Measurements from ENCODE around the gene DHX32.

DNA sequence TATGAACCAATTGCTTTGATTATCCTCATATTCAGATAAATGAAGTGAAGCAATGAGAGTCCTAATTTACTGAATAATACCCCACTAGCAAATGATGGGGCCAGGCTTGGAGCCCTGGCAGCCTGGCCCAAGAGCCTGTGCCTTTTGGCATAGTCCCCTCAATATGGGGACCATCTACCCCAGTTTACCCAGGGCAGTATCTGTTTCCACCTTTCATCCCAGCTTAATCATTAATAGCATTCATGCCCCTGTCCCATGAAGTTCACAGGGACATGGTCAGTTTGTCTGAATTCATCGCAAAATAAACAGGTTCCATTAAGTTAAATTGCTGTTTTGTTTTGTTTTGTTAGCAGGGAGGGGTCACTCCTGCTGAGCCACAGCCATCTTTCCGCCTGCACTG lies 32.2 kb downstream of the DHX32 start:
- TF ChIP-seq, protein P1, sequence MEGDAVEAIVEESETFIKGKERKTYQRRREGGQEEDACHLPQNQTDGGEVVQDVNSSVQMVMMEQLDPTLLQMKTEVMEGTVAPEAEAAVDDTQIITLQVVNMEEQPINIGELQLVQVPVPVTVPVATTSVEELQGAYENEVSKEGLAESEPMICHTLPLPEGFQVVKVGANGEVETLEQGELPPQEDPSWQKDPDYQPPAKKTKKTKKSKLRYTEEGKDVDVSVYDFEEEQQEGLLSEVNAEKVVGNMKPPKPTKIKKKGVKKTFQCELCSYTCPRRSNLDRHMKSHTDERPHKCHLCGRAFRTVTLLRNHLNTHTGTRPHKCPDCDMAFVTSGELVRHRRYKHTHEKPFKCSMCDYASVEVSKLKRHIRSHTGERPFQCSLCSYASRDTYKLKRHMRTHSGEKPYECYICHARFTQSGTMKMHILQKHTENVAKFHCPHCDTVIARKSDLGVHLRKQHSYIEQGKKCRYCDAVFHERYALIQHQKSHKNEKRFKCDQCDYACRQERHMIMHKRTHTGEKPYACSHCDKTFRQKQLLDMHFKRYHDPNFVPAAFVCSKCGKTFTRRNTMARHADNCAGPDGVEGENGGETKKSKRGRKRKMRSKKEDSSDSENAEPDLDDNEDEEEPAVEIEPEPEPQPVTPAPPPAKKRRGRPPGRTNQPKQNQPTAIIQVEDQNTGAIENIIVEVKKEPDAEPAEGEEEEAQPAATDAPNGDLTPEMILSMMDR (IDR thresholded peaks at IDR 0.05) = no peak
- TF ChIP-seq EZH2 (IDR thresholded peaks at IDR 0.05) = no peak
- no peak for TF ChIP-seq EZH2phosphoT487 (IDR thresholded peaks at IDR 0.05)
